Stomach (tissue), 9 donors: ENCODE data around the gene OVOL2. TPM values are rescaled to one million over a fixed set of nuclear protein-coding genes. Genes with fewer than 3 reads are reported as not detected.

Experiments
- DNase-seq, 2 donors: peaks; one replicate each; pipeline versions ENCODE4 v3.0.0 to v3.0.0-alpha.2; 2013 to 2019
- H3K27ac ChIP-seq, 5 donors: fragments of 200-600 bp in 4 of 5; sonication (generic) in 4 of 5; one replicate each; pipeline ENCODE4 v1.5.1; 2013 to 2019; ENCODE audit warnings: mild to moderate bottlenecking in 1 of 5, moderate library complexity in 1 of 5
- H3K27me3 ChIP-seq, 3 donors: fragments of 200-600 bp; sonication (generic); one replicate each; pipeline ENCODE4 v1.5.1; 2017 to 2019; ENCODE audit warnings: mixed run types in 1 of 3
- H3K36me3 ChIP-seq, 4 donors: fragments of 200-600 bp; sonication (generic); 1 replicate in 3 of 4; 2 replicates in 1 of 4; pipeline ENCODE4 v1.5.1; 2016 to 2019
- H3K4me1 ChIP-seq, 4 donors: fragments of 200-600 bp; sonication (generic); one replicate each; pipeline ENCODE4 v1.5.1; 2016 to 2019
- H3K4me3 ChIP-seq, 4 donors: fragments of 200-600 bp; sonication (generic) in 3 of 4; one replicate each; pipeline ENCODE4 v1.5.1; 2016 to 2019; ENCODE audit warnings: mild to moderate bottlenecking in 1 of 4
- H3K9me3 ChIP-seq, 4 donors: fragments of 200-600 bp; sonication (generic); one replicate each; pipeline ENCODE4 v1.5.1; 2016 to 2019
- EP300 ChIP-seq: sonication (generic); formaldehyde crosslinking; IDR thresholded peaks from one replicate; pipeline ENCODE4 v1.6.1; 2017; ENCODE audit warnings: antibody characterized with exemption
- POLR2A ChIP-seq, 4 donors: fragments of 450-650 bp; IDR thresholded peaks; one replicate each; pipeline ENCODE4 v1.6.1; 2016; ENCODE audit warnings: antibody characterized with exemption in 4 of 4, control low read depth in 2 of 4, mild to moderate bottlenecking in 1 of 4, moderate library complexity in 1 of 4
- POLR2AphosphoS5 ChIP-seq, 3 donors: sonication (generic); formaldehyde crosslinking; IDR thresholded peaks; one replicate each; pipeline ENCODE4 v1.6.1; 2016; ENCODE audit warnings: antibody characterized with exemption in 3 of 3
- WGBS, 5 donors: extraction: QIAGEN DNeasy Blood & Tissue Kit in 3 of 5; methylation state at CpG; one replicate each; pipeline versions ENCODE4 v1.1.5 to v1.1.7; 2013 to 2018; 5-methylcytosine and 5-hydroxymethylcytosine counted together
- intact Hi-C: fragments of 100-400 bp; cut with DNase I; formaldehyde crosslinking; loops from one replicate; pipeline ENCODE4 v1.15.1; 2023; ENCODE audit warnings: low total_unique reads
- polyA plus RNA-seq, 3 donors: library from polyadenylated mRNA; stranded (reverse); fragments of 200-250 nt; gene quantifications; one replicate each; pipeline ENCODE4 v1.2.3, GENCODE V29; 2013
- total RNA-seq, 5 donors: library from RNA; depleted of rRNA; stranded (reverse); fragments of >200 nt; gene quantifications; one replicate each; pipeline versions ENCODE4 v1.1.0 to v1.2.3, GENCODE V29; 2014 to 2016
- TF ChIP-seq, protein P1 (sequence below), 7 experiments: fragments of 450-650 bp in 4 of 7; fragments of 200-600 bp in 3 of 7; sonication (generic) in 3 of 7; IDR thresholded peaks; one replicate each; pipeline ENCODE4 v1.5.1; 2016 to 2019; ENCODE audit warnings: antibody characterized with exemption in 7 of 7, control low read depth in 2 of 7, mild to moderate bottlenecking in 1 of 7
- donor health status: healthy with polysubstance abuse.
- donor health status: Bipolar disorder and iron deficiency.
- donor health status: healthy.

Gene OVOL2
- total and polyA plus RNA-seq, 8 donors = 5.0 to 58.3 (median 13.9) TPM

GRCh38 chr20:18012901-18013300 lies 44.8 kb downstream of the OVOL2 start:
- intact Hi-C loops = no loop called here
- Histone ChIP-seq H3K4me3 (no peak overlapping the region), H3K4me1 (peaks cover 4 to 6% (median 5%) of the 10 kb centered on the region in 4 donors), H3K27ac (no peak overlapping the region), H3K27me3 (no peaks in the 10 kb centered on the region), H3K36me3 (no peaks in the 10 kb centered on the region), H3K9me3 (no peaks in the 10 kb centered on the region)
- 95 to 98% (median 96%) methylated on average over 2 of the region's 2 CpGs for WGBS, 5 donors
- TF ChIP-seq EP300 = no peak
- TF ChIP-seq, protein P1, sequence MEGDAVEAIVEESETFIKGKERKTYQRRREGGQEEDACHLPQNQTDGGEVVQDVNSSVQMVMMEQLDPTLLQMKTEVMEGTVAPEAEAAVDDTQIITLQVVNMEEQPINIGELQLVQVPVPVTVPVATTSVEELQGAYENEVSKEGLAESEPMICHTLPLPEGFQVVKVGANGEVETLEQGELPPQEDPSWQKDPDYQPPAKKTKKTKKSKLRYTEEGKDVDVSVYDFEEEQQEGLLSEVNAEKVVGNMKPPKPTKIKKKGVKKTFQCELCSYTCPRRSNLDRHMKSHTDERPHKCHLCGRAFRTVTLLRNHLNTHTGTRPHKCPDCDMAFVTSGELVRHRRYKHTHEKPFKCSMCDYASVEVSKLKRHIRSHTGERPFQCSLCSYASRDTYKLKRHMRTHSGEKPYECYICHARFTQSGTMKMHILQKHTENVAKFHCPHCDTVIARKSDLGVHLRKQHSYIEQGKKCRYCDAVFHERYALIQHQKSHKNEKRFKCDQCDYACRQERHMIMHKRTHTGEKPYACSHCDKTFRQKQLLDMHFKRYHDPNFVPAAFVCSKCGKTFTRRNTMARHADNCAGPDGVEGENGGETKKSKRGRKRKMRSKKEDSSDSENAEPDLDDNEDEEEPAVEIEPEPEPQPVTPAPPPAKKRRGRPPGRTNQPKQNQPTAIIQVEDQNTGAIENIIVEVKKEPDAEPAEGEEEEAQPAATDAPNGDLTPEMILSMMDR (IDR thresholded peaks at IDR 0.05) = no peak
- TF ChIP-seq POLR2A (IDR thresholded peaks at IDR 0.05) = no peak
- no peak for TF ChIP-seq POLR2AphosphoS5 (IDR thresholded peaks at IDR 0.05)
- no peak for DNase-seq

DNA sequence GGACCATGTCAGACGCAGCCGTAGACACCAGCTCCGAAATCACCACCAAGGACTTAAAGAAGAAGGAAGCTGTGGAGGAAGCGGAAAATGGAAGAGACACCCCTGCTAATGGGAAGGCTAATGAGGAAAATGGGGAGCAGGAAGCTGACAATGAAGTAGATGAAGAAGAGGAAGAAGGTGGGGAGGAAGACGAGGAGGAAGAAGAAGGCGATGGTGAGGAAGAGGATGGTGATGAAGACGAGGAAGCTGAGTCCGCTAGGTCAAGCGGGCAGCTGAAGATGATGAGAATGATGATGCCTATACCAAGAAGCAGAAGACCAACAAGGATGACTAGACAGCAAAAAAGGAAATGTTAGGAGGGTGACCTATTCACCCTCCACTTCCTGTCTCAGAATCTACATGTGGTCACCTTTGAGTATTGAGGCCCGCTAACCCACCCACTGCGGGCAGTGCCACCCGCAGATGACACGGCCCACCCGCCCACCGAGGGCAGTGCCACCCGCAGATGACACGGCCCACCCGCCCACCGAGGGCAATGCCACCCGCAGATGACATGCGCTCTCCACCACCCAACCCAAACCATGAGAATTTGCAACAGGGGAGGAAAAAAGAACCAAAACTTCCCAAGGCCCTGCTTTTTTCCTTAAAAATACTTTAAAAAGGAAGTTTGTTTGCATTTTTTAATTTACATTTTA lies 45.6 kb downstream of the OVOL2 start:
- WGBS, 5 donors = 91 to 94% (median 93%) methylated on average over 20 to 21 of the region's 21 CpGs

DNA sequence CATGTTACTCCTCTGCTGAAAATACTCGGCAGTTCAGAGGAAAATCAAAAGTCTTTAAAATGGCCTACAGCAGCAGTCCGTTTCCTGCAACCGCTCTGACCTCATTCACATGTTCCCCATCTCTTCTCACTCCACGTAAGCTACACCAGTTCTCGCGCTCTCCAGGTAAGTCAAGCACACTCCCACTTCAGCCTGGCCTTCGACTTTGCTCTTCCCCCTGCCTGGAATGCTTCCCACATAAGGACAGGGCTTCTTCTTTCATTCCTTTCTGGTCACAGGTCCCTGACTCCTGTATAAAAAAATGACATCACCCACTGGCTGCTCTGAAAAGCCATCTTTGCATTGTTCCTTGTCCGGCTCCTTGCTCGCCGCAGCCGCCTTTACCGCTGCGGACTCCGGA lies 46.2 kb downstream of the OVOL2 start:
- Histone ChIP-seq H3K4me1 (peaks cover 15 to 20% (median 18%) of the 10 kb centered on the region in 4 donors), H3K27ac (no peak overlapping the region), H3K36me3 (no peaks in the 10 kb centered on the region), H3K4me3 (no peak overlapping the region), H3K27me3 (no peaks in the 10 kb centered on the region), H3K9me3 (no peaks in the 10 kb centered on the region)
- TF ChIP-seq, protein P1 (IDR thresholded peaks at IDR 0.05) = no peak
- TF ChIP-seq EP300 (no peak), POLR2A (IDR thresholded peaks at IDR 0.05) (no peak), POLR2AphosphoS5 (IDR thresholded peaks at IDR 0.05) (no peak)
- intact Hi-C loops = no loop called here
- DNase-seq = no peak
- 90 to 94% (median 94%) methylated on average over 14 of the region's 14 CpGs for WGBS, 5 donors

More for the DNA sequence above, 45.6 kb downstream of the OVOL2 start:
- Histone ChIP-seq H3K4me1 (peaks cover 11 to 14% (median 12%) of the 10 kb centered on the region in 4 donors), H3K36me3 (no peaks in the 10 kb centered on the region), H3K4me3 (no peak overlapping the region), H3K9me3 (no peaks in the 10 kb centered on the region), H3K27ac (no peak overlapping the region), H3K27me3 (no peaks in the 10 kb centered on the region)
- no peak for DNase-seq
- TF ChIP-seq POLR2A (IDR thresholded peaks at IDR 0.05) = no peak
- no peak for TF ChIP-seq POLR2AphosphoS5 (IDR thresholded peaks at IDR 0.05)
- no peak for TF ChIP-seq EP300
- TF ChIP-seq, protein P1 (IDR thresholded peaks at IDR 0.05) = no peak
- intact Hi-C loops = no loop called here

- Histone ChIP-seq H3K4me1 (peaks cover 15 to 37% (median 33%) of the 10 kb centered on the region in 4 donors), H3K36me3 (no peaks in the 10 kb centered on the region), H3K27me3 (no peaks in the 10 kb centered on the region), H3K4me3 (no peak overlapping the region), H3K9me3 (no peaks in the 10 kb centered on the region), H3K27ac (peak overlapping the region in 1 of 5 donors; percentile 30)
- TF ChIP-seq POLR2A (IDR thresholded peaks at IDR 0.05) (no peak), POLR2AphosphoS5 (IDR thresholded peaks at IDR 0.05) (no peak), EP300 (no peak)
- TF ChIP-seq, protein P1 (IDR thresholded peaks at IDR 0.05) = no peak
- intact Hi-C loops = loop anchor here (10.0 kb wide), 1 partner anchor 504 kb away; no protein-coding TSS in a partner anchor
- no peak for DNase-seq
- WGBS, 5 donors = 58 to 85% (median 72%) methylated on average over 7 of the region's 7 CpGs
Observed at GRCh38 chr20:18009116-18009515, 48.6 kb downstream of the OVOL2 start.
